Psoas muscle (tissue), 8 donors: ENCODE data around the gene RPAIN. TPM values are rescaled to one million over a fixed set of nuclear protein-coding genes. Genes with fewer than 3 reads are reported as not detected.
"Not testable (repeated sequence)": the region's sequence is repeated elsewhere in the genome, so short reads cannot be mapped to it uniquely, and the experiment has no call there.

Experiments used
- ATAC-seq, 4 donors: fragments of 200-7000 bp; cut with Tn5 transposase; one replicate each; pipeline ENCODE4 v1.9.1; 2020; ENCODE audit warnings: moderate library complexity in 3 of 4, mild to moderate bottlenecking in 2 of 4
- DNase-seq, 2 donors: peaks; one replicate each; pipeline ENCODE4 v3.0.0-alpha.2; 2020
- H3K27ac ChIP-seq: fragments of 200-600 bp; one replicate; pipeline ENCODE4 v1.8.0; 2022
- H3K27me3 ChIP-seq, 3 donors: fragments of 200-600 bp in 1 of 3; one replicate each; pipeline versions ENCODE4 v1.6.1 to v1.8.0; 2013 to 2022; ENCODE audit warnings: low read length in 2 of 3, mild to moderate bottlenecking in 2 of 3, moderate library complexity in 1 of 3; ENCODE audit not compliant: insufficient read depth in 3 of 3
- H3K36me3 ChIP-seq, 2 donors: fragments of 200-600 bp in 1 of 2; one replicate each; pipeline versions ENCODE4 v1.6.1 to v1.8.0; 2013 to 2022; ENCODE audit warnings: low read depth in 1 of 2, mild to moderate bottlenecking in 1 of 2, moderate library complexity in 1 of 2; ENCODE audit not compliant: insufficient read depth in 1 of 2
- H3K4me1 ChIP-seq: fragments of 200-600 bp; one replicate; pipeline ENCODE4 v1.8.0; 2022
- H3K4me3 ChIP-seq: fragments of 200-600 bp; one replicate; pipeline ENCODE4 v1.8.0; 2022; ENCODE audit warnings: mild to moderate bottlenecking
- H3K9me3 ChIP-seq: fragments of 200-600 bp; one replicate; pipeline ENCODE4 v1.8.0; 2022
- CTCF ChIP-seq: fragments of 200-600 bp; IDR thresholded peaks from one replicate; pipeline ENCODE4 v1.8.0; 2022; ENCODE audit warnings: antibody characterized with exemption
- WGBS, 3 donors: extraction: QIAGEN DNeasy Blood & Tissue Kit; methylation state at CpG; one replicate each; pipeline versions ENCODE4 v1.1.6 to v1.1.7; 2013; 5-methylcytosine and 5-hydroxymethylcytosine counted together
- intact Hi-C, 2 donors: fragments of 100-400 bp; cut with DNase I; formaldehyde crosslinking; loops; one replicate each; pipeline versions ENCODE4 v1.11.0 to v1.14.2; 2022
- polyA plus RNA-seq, 3 donors: library from polyadenylated mRNA; stranded (reverse); fragments of 200-250 nt; gene quantifications; one replicate each; pipeline ENCODE4 v1.2.3, GENCODE V29; 2013
- total RNA-seq, 4 donors: library from RNA; stranded (reverse); fragmentation: NEBNext Ultra II Directional in 2 of 4; extraction: Animal tissue kit (Norgen Biotek cat#: 25700) in 2 of 4; gene quantifications; one replicate each; pipeline versions ENCODE4 v1.2.1 to v1.2.4, GENCODE V29; 2021 to 2023
- donor health status: healthy with polysubstance abuse.
- donor health status: DM: no; HTN: no; CAD: no; lungs with moderate emphysema.
- donor health status: Bipolar disorder and iron deficiency.
- donor health status: healthy.
- donor health status: DM: yes; HTN: yes; CAD: no.
- donor health status: DM: no; HTN: no; CAD: no.
- donor health status: DM: no; HTN: no; CAD: no.
- donor health status: DM: yes; HTN: yes; CAD: no.

Gene RPAIN
- total and polyA plus RNA-seq, 7 donors, result 24.7 to 65.2 (median 28.9) TPM

DNA sequence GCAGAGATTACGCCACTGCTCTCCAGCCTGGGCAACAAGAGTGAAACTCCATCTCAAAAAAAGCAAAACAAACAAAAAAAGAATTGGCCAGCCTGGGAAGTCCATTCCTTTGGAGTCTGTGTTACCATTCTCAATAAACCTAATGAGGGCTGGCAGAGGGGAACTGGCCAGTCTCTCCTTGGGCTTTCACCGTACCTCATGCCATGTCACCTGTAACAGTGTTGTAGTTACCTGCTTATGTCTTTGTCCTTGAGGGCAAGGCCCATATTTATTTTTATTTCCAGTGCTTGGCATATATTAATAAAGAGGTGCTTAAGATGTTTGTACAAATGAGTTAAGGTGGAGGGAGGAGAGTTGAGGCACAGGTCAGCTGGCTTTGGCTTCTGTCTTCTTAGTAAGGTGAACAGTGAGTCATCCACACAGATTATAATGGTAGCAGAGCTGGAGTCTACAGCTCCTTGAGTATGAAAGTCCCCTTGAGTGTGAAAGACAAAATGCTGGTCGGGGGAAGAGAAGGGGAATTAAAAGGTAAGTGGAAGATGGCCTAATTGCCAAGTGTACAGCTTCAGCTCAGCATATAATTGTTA, 10.5 kb downstream of the RPAIN start:
- no peak for DNase-seq
- no peaks in the 10 kb centered on the region for H3K27me3 ChIP-seq
- 90 to 97% (median 93%) methylated on average over 3 of the region's 3 CpGs for WGBS, 3 donors
- ATAC-seq, result no peak
- intact Hi-C loops, result loop anchor here in 1 of 2 donors (10.0 kb wide), 1 partner anchor 176 kb away; no protein-coding TSS in a partner anchor
- peaks cover 18 to 100% of the 10 kb centered on the region in 2 donors for H3K36me3 ChIP-seq
- H3K4me3 ChIP-seq, result no peak overlapping the region
- H3K4me1 ChIP-seq, result peaks cover 6% of the 10 kb centered on the region
- H3K9me3 ChIP-seq, result no peaks in the 10 kb centered on the region
- H3K27ac ChIP-seq, result no peak overlapping the region
- TF ChIP-seq CTCF, result no peak

- H3K27ac ChIP-seq, H3K4me1 ChIP-seq, H3K4me3 ChIP-seq, DNase-seq, H3K9me3 ChIP-seq, ATAC-seq, H3K27me3 ChIP-seq: not testable (repeated sequence)
- H3K36me3 ChIP-seq, result peaks cover 18 to 100% of the 10 kb centered on the region in 2 donors
- WGBS, 3 donors, result 76 to 86% (median 77%) methylated on average over 5 of the region's 5 CpGs
- intact Hi-C loops, result loop anchor here in 1 of 2 donors (10.0 kb wide), 1 partner anchor 176 kb away; no protein-coding TSS in a partner anchor
These were observed 11.3 kb downstream of the RPAIN start for GRCh38 chr17:5431234-5431633.

GRCh38 chr17:5431949-5432556, 12.1 kb downstream of the RPAIN start:
- intact Hi-C loops, result loop anchor here in 1 of 2 donors (10.0 kb wide), 1 partner anchor 177 kb away; no protein-coding TSS in a partner anchor
- H3K36me3 ChIP-seq, result peaks cover 20 to 100% of the 10 kb centered on the region in 2 donors
- ATAC-seq (no peak), DNase-seq (no peak)
- no peak overlapping the region for H3K27ac ChIP-seq
- peaks cover 6% of the 10 kb centered on the region for H3K4me1 ChIP-seq
- H3K9me3 ChIP-seq, result no peaks in the 10 kb centered on the region
- no peaks in the 10 kb centered on the region for H3K27me3 ChIP-seq
- TF ChIP-seq CTCF, result no peak
- 65 to 76% (median 74%) methylated on average over 3 of the region's 3 CpGs for WGBS, 3 donors
- no peak overlapping the region for H3K4me3 ChIP-seq

- peaks cover 6% of the 10 kb centered on the region for H3K4me1 ChIP-seq
- intact Hi-C loops, result loop anchor here in 1 of 2 donors (10.0 kb wide), 1 partner anchor 180 kb away; no protein-coding TSS in a partner anchor
These were observed 15.0 kb downstream of the RPAIN start for GRCh38 chr17:5434984-5435383.

GRCh38 chr17:5435781-5436315, 15.9 kb downstream of the RPAIN start:
- peaks cover 20 to 72% of the 10 kb centered on the region in 2 donors for H3K36me3 ChIP-seq
- not testable (repeated sequence) for H3K27ac ChIP-seq, DNase-seq, H3K27me3 ChIP-seq, H3K4me1 ChIP-seq, ATAC-seq, H3K9me3 ChIP-seq, H3K4me3 ChIP-seq
- intact Hi-C loops, result loop anchor here in 1 of 2 donors (10.0 kb wide), 1 partner anchor 181 kb away; no protein-coding TSS in a partner anchor
- WGBS, 3 donors, result 84 to 91% (median 85%) methylated on average over 7 to 9 of the region's 12 CpGs

More at GRCh38 chr17:5434984-5435383, 15.0 kb downstream of the RPAIN start:
- TF ChIP-seq CTCF, result no peak
- peak overlapping the region; percentile 62 for H3K27ac ChIP-seq
- DNase-seq (no peak), ATAC-seq (no peak)
- H3K9me3 ChIP-seq, result no peaks in the 10 kb centered on the region
- no peaks in the 10 kb centered on the region for H3K27me3 ChIP-seq
- H3K4me3 ChIP-seq, result no peak overlapping the region
- 81 to 97% (median 88%) methylated on average over 2 of the region's 2 CpGs for WGBS, 3 donors
- peaks cover 20 to 81% of the 10 kb centered on the region in 2 donors for H3K36me3 ChIP-seq
